ENCODE data around the gene DHRS9.
"Not testable (repeated sequence)": the region's sequence is repeated elsewhere in the genome, so short reads cannot be mapped to it uniquely, and the experiment has no call there.

The DHRS9 gene

DNA sequence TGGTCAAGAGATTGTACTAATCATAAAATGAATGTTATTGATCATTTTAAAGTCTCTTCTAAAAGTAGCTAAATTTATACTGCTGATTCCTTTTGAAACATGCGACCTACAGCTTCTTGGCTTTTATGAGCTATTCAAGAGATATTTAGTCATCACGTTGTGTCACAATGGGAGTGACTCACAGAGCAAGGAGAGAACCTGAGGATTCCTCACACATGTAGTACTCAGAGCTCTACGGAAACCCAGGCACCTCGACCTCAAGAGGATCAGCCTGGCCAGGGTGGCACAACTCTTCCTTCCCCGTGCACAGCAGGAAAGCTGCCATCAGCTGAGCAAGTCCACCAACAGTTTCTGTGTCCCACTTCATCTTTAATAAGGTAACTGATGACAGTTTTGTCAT lies at the start of gene DHRS9:
Gene DHRS9 (plus strand): TSS at position 223 of the 400 bp plus-strand sequence. CDS start 12,019 bp downstream, outside the sequence.
- DNase-seq = peak; percentile 69

DNA sequence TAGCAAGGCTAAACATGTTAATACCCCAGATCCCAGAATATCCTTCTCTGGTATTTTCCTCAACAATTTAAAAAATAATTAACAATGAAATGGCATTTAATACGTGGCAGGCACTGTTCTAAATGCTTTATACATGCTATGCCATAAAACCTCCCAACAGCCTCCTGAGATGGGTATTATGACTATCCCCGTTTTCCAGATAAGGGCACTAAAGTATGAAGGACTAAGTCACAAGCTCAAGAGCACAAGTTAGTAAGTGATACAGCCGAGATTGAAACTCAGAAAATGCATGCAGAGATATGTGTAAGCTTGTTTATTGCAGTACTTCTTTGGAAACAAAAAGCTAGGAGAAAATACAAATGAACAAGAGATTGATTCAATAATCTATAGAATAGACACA lies 46.2 kb upstream of the DHRS9 start:
- DNase-seq = no peak

DNA sequence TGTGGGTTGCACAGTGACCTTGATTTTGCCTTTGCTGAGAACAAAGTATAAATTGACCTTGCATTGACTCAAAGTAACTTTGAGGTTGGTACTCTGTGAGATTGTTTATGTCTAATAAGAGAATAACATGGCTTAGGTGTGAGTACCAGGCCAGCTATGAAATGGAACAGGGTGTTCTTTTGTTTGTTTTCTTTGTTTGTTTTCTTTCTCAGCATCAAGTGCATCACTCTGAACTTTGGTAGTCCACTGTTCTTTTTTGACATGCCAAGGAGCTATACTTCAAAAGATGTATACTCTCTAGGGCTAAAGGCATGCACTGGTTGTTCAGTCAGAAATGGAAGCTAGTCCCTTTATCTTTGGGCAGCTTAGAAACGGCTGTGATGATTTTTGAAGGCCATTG lies 43.3 kb upstream of the DHRS9 start:
- no peak for DNase-seq

DNA sequence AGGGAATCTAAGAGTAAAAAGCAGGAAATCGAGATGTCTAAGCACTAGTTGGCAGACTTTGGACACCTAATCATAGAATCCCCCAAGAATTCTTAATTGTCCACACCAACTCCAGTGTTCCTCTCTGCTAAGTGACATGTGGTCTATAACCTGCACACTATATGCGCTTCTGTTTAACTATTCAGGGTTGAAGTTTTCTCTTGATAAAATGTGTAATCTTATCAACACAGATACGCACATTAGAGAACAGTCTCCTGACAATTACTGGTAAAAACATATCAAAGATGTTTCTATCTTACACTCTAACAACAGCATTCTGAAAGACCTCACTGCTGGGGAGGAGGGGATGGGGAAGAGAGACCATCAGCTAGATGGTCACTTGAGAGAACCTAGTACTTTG lies 42.1 kb upstream of the DHRS9 start:
- no peak for DNase-seq

DNA sequence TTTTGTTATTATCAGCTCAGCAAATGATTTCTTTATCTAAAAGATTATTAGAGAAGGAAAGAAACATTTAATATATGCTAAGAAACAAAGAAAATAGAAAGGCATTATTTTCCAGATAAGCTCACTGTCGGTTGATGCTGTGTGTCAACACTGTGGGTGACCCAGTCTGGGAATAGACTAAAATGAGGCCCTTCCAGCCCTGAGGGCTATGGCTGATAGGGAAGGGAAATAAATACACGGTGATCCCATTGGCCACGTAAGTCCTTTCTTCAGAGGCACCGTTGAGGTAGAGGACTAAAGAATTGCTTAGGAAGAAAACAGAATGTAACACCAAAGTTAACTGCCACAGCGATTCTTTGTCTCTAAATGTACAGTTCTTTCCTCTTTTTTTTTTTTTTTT lies 40.0 kb upstream of the DHRS9 start:
- no peak for DNase-seq

DNA sequence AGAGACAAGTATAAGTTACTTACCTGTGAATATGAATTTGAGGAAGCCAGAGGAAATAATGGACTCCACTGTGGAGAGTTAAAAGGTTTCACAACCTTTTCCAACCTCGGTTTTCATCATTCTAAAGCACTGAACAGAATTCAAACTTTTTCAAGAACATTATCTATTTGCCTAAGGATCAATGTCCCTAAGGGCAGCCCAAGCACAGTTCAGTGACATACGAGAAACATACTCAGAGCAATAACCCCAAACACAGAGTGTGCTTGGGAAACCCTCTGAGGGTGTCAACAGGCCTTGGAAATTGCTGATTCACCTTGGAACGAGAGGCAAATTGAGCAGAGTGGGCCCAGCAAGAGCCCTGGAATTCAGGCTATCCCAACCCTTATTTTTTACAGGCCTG lies 38.2 kb upstream of the DHRS9 start, which contains the start of gene ABCB11:
Gene ABCB11 (minus strand): TSS at position 123 of the 400 bp plus-strand sequence. CDS start 13,199 bp downstream, outside the sequence.
- DNase-seq = no peak

DNA sequence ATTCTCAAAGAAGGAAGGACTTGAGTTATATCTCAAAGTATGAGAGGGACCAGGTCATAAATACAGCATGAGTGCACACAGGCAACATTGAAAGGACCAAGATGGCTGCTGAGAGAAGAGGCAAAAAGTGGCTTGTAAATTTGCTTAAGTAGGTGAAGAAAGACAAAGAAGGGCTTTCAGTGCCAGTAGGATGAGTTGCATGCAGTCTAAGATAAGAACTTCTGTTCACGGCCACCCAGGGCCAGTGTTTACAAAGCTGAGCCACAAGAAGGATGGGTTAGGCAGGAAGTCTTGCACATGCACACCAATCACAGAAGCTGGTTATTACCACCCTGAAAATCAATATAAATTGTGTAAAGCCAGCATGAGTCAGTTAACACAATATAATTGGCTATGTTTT lies 35.1 kb upstream of the DHRS9 start:
- no peak for DNase-seq

DNA sequence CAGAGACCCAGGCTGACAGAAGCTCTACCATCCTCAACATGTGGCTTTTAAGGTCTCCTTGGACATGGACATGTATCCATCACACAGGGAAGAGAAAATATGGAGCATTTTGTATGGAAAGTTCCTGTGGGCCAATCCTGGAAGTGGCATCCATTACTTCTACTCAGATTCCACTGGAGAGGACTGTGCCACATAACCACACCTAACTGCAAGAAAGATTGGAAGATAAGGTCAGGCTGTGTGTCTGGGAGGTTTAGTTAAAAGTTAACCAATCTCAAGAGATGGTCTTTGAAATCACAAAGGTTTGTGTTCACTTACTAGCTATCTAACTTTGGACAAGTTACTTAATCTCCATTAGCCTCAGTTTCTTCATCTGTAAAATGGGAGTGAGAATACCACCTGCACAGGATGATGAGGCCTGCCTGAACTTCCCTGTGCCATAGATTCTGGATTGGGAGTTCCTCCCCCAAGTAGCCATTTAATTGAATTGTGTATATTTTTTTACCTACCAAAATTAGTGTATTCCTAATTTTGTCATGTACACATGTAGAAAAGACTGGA lies 34.3 kb upstream of the DHRS9 start:
- DNase-seq = no peak

DNA sequence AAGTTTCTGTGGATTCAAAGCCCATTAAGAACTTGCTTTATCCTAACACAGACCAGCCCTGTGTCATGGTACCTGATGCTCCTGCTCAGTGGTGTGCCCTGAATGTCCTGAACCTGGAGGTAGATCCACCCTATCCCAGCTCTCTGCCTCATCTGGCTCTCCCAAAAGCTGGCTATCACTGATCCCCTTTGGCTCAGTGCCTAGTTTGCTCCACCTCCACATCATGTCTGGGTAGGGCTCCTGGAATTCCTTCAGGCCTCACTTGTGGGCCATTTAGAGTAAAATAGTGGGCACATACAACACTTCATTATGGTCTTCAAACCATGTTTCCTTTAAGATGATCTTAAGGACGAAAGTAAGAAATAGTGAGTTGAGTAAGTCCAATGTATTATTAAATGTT lies 33.5 kb upstream of the DHRS9 start:
- DNase-seq = no peak

DNA sequence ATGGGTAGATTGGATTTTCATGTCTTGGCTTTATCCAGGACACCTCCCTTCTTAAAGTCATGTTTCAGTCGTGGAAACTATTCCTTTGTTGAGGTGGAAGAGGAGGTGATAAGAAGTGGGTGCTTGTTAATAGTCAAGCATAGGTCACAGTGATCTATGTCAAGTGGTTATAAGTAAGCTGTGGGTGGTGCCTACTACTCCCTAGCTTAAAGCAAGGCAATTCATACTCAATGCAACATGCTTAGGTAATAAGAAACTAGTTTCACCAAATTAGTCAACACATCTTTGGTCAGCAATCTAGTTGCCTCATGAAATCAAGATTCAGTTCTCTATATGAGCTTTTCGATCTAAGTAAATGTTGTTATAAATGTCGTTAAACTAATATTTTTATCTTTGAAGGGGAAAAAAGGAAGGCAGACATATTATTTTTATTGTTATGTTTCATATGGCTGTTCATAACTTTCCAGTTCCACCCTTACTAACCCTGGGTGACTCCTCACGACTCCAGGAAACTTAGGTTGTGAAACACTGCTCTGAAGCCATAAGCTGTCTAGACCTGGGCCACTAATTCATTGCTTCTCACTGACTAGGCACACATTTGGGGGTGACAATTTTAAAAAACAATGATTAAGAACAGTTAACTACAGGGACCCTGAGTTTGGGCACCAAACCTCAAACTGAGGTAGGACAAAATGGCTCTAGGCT lies 32.5 kb upstream of the DHRS9 start:
- no peak for DNase-seq

DNA sequence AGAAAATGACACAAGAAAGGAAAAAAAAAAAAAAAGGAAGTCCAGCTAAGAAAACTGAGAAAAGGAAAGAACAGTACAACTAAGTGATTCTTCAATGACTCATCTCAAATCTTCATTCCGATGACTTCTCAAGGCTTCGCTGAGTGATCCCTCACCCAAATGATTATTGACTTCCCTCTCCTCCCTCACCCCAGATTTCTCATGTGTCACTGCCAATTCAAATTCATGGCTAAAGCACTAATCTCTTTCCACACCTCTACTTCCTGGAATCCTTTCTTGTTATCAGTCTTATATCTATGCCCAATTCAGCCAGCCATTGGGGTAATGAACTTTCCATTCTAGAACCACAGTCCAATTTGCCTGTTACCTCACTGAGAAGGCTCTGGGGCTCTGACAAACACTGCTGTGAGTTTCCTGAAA lies 31.0 kb upstream of the DHRS9 start:
- peak; percentile 46 for DNase-seq

DNA sequence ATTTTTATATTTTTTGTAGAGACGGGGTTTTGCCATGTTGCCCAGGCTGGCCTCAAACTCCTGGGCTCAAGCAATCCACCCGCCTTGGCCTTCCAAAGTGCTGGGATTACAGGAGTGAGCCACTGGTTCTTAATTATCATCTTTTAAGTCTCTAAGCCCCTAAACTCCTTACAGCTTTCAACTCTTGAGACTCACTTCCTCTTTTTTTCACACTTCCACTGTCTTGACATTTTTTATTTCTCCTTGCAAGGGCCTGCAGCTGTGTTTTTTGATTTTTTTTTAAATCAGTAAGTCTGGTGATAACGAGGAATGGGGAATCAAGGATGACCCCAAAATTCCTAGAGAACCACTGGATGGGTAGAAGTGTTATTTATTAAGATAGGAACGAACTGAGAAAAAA lies 29.7 kb upstream of the DHRS9 start:
- no peak for DNase-seq

DNA sequence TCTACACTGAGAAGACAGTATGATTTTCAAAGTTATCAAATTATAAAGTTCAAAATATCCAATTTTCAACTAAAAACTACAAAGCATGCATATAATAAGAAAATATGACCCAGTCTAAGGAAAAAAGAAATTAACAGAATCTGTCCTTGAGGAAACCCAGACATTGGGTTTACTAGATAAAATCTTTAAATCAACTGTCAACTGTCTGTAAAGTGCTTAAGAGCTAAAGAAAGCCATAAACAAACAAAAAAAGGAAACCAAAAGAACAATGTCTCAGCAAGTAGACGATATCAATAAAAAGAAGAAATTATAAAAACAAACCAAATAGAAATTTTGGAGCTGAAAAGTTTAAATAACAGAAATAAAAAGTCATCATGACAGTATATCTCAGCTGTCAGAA lies 27.8 kb upstream of the DHRS9 start:
- no peak for DNase-seq

DNA sequence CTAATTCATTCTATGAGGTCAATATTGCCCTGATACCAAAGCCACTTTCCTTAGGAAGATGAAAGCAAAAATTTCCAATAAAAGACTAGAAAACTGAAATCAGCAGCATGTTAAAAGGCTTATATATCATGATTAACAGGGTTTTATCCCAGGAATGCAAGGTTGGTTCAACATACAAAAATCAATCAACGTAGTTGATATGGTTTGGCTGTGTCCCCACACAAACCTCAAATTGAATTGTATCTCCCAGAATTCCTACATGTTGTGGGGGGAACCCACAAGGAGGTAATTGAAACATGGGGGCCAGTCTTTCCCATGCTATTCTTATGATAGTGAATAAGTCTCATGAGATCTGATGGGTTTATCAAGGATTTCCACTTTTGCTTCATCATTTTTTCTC lies 26.5 kb upstream of the DHRS9 start:
- no peak for DNase-seq

DNA sequence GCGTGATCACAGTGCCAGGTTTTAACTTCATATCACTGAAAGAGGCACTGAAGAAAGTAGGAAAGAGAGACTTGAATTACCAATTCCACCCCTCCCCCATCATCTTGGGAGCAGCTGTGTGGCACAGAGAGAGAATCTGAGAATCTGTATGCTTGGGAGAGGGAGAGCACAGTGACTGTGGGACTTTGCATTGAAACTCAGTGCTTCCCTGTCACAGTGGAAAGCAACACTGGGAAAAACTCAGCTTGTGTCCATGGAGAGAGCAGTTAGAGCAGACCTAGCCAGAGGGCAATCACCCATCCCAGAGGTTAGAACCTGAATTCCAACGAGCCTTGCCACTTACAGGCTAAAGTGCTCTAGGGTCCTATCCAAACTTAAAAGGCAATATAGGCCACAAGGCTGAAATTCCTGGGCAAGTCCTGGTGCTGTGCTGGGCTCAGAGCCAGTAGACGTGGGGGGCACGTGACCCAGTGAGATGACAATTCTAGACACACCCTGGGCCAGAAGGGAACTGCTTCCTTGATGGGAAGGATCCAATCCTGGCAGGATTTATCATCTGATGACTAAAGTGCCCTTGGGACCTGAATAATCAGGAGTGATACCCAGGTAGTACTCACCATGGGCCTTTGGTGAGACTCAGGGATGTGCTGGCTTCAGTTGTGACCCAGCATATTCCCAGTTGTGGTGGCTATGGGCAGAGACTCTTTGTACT lies 22.8 kb upstream of the DHRS9 start:
- DNase-seq = no peak

DNA sequence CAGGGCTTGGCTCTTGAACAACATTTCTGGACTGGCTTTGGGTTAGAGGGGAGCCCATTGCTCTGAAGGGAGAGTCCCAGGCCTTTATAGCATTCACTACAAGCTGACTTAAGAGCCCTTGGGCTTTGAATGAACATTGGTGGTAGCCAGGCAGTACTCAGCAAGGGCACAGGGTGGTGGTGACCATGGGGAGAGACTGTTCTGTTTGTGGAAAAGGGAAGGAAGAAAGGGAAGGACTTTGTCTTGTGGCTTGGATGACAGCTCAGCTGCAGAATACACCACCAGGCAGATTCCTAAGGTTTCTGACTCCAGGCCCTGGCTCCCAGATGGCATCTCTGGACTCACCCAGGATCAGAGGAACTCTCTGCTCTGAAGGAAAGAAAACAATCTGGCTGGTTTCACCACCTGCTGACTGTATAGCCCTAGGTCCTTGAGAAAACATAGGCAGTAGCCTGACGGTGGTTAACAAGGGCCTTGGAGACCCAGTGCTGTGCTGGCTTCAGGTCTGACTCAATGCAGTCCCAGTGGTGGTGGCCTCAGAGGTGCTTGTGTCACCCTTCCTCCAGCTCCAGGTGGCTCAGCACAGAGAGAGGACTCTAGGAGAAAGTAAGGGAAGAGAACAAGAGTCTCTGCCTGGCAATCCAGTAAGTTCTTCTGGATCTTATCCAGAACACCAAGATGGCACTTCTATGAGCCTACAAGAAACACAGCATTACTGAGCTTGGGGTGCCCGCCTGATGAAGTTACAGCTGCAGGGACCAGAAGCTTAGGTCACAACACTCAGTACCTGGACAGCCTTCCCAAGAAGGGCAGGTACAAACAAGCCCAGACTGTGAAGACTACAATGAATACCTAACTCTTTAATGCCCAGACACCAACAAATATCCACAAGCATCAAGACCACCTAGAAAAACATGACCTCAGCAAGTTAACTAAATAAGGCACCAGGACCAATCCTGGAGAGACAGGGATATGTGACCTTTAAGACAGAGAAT lies 21.8 kb upstream of the DHRS9 start:
- no peak for DNase-seq

DNA sequence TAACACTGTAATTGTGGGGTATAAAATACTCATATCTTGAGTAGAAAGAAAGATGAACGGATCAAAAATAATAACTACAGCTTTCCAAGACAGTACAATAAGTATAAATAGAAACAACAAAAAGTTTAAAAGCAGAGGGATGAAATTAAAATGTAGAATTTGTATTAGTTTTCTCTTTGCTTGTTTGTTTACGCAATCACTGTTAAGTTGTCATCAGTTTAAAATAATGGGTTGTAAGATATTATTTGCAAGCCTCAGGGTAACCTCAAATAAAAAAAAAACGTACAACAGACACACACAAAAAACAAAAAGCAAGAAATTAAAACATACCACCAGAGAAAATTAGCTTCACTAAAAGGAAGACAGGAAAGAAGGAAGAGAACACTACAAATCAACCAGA lies 20.2 kb upstream of the DHRS9 start:
- DNase-seq = no peak

DNA sequence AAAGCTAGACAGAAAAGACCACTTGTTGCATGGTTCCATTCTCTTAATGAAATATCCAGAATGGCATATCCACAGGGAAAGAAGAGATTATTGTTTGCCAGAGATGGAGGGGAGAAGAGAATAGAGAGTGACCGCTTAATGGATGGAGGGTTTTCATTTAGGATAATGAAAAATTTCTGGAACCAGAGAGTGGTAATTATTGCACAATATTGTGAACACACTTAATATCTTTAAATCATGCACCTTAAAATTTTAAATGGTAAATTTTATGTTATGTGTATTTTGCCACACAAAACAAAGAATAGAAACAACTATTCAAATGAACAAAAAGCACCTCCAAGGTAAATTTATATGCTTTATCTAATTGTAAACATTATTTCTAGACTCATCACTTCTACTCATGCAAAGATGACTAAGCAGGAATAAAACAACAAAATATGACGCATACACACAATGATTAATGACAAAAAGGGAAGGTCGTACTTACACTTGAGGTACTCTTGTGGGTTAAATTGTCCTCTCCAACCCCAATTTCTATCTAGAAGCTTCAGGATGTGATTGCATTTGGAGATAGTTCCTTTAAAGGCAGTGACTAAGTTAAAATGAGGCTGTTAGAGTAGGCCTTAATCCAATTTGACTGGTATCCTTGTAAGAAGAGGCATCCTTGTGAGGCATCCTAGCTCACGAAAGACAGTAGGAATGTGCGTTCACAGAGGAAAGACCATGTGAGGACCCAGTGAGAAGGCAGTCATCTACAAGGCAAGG lies 18.7 kb upstream of the DHRS9 start:
- DNase-seq = no peak

DNA sequence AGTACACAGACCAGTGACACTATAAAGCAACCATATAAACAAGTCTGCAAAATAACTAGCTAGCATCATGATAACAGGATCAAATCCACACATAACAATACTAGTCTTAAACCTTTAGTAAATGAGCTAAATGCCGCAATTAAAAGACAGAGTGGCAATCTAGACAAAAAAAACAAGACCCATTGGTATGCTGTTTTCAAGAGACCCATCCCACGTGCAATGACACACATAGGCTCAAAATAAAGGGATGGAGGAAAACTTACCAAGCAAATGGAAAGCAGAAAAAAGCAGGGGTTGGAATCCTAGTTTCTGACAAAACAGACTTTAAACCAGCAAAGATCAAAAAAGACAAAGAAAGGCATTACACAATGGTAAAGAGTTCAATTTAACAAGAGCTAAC lies 14.8 kb upstream of the DHRS9 start:
- not testable (repeated sequence) for DNase-seq

DNA sequence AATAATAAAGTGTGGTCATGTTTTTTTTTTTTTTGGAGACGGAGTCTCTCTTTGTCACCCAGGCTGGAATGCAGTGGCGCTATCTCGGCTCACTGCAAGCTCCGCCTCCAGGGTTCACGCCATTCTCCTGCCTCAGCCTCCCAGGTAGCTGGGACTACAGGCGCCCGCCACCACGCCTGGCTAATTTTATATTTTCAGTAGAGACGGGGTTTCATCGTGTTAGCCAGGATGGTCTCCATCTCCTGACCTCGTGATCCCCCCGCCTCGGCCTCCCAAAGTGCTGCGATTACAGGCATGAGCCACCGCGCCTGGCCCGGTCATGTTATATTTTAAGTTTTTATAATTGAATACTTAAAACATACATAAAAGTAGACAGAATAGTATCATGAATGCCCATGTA lies 5.2 kb upstream of the DHRS9 start:
- DNase-seq = not testable (repeated sequence)

DNA sequence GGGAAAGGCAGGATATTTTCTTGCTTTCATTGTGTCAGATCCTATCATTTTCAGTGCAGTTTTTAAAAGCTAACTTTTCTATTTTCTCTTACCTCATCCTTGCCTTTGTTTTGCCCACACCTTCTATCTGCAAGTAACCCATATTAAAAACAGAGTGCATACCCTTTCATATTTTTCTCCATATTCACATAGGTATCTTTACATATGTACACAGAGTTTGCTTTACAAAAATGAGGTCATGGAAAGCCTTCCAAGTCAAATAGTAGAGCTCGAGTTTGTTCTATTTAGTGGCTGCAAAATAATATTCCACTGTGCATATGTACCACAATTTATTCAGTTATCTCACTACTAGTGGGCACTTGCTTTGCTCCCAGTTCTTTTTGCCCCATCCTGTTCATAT lies 3.9 kb upstream of the DHRS9 start:
- DNase-seq = no peak

DNA sequence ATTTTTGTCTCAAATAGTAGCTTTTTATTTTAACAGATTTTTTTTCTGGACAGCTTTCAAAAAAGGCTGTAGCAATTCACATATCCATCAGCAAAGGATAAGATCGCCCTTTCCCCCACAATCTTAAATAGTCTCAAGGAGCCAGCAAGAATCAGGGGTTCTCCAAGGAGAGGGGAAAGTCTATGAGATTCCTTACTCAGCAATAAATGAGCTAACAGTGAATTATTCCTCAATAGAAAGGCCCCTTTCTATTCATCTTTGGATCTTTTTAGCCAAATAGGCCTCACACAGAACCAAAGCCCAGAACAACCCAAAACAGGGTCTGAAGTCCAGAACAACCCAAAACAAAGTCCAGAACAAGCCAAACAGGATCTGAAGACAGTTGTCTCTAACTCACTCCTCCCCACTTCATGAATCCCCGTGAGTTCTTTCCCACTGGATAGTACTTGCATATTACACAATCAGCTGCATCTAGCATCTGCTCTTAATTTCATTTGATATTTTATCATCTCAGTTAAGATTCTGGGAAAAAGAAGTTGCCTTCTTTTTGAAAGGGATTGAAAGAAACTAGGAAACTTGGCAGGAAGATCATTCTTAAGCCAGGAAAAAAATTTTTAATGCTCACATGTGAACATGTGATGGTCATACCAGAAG lies 3.4 kb upstream of the DHRS9 start:
- DNase-seq = no peak

Data from activated CD4-positive, alpha-beta T cell treated with anti-CD3 and anti-CD28 coated beads, Interleukin-10, Interleukin-2, amounts not matched to agents 100 ng/mL and 50 ng/mL, durations not matched to agents 16 hours and 8 hours (primary cell).